ENCODE measurements around the gene GPC6. TPM values are rescaled to one million over a fixed set of nuclear protein-coding genes. Genes with fewer than 3 reads are reported as not detected.

GPC6 gene
- total RNA-seq, 1 donor from 2014 or later = 13.8 TPM

- Histone ChIP-seq H3K27me3 (no peaks in the 10 kb centered on the region), H3K4me3 (no peak overlapping the region)
- intact Hi-C loops (cut with DNase I) = no loop called here
Observed at GRCh38 chr13:93941444-93941843, 714.8 kb downstream of the GPC6 start.

DNA sequence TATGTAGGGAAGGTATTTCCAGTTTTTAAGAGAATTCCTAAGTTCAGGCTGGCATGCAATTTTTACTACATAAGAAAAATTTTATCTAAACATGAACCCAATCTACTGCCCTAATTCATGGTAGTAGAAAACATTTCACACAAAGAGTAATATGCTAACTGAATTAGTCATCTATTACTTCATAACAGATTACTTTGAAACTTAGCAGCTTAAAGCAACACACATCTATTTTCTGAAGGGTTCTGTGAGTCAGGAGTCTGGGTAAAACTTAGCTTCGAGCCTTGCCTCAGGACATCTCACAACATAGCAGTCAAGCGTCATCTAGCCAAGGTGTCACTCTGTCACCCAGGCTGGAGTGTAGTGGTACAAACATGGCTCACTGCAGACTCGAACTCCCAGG lies 715.4 kb downstream of the GPC6 start:
- no peaks in the 10 kb centered on the region for H3K36me3 ChIP-seq
- no peak overlapping the region for H3K4me3 ChIP-seq
- DNase-seq (ENCODE audit: extremely low spot score in 2 of 2) = no peak
- H3K9me3 ChIP-seq = no peaks in the 10 kb centered on the region
- H3K27me3 ChIP-seq = no peaks in the 10 kb centered on the region
- TF ChIP-seq POLR2AphosphoS5 (IDR thresholded peaks at IDR 0.05; ENCODE audit: insufficient read depth in 1 of 2, low read depth in 1 of 2) = no peak
- no peak for TF ChIP-seq CTCF (IDR thresholded peaks at IDR 0.05)
- TF ChIP-seq POLR2A (IDR thresholded peaks at IDR 0.05) = no peak
- no peak overlapping the region for H3K27ac ChIP-seq
- H3K4me1 ChIP-seq = no peaks in the 10 kb centered on the region
- intact Hi-C loops (cut with DNase I) = no loop called here

More at GRCh38 chr13:93941444-93941843, 714.8 kb downstream of the GPC6 start:
- no peak for DNase-seq (ENCODE audit: extremely low spot score in 2 of 2)
- no peaks in the 10 kb centered on the region for H3K4me1 ChIP-seq
- H3K36me3 ChIP-seq = no peaks in the 10 kb centered on the region
- H3K27ac ChIP-seq = no peak overlapping the region
- no peaks in the 10 kb centered on the region for H3K9me3 ChIP-seq
- TF ChIP-seq POLR2AphosphoS5 (IDR thresholded peaks at IDR 0.05; ENCODE audit: insufficient read depth in 1 of 2, low read depth in 1 of 2) (no peak), POLR2A (IDR thresholded peaks at IDR 0.05) (no peak), CTCF (IDR thresholded peaks at IDR 0.05) (no peak)

- Histone ChIP-seq H3K4me1 (no peaks in the 10 kb centered on the region), H3K9me3 (no peaks in the 10 kb centered on the region), H3K36me3 (no peaks in the 10 kb centered on the region), H3K4me3 (no peak overlapping the region), H3K27me3 (no peaks in the 10 kb centered on the region), H3K27ac (no peak overlapping the region)
- no peak for DNase-seq (ENCODE audit: extremely low spot score in 2 of 2)
- intact Hi-C loops (cut with DNase I) = no loop called here
- TF ChIP-seq CTCF (IDR thresholded peaks at IDR 0.05) (no peak), POLR2AphosphoS5 (IDR thresholded peaks at IDR 0.05; ENCODE audit: insufficient read depth in 1 of 2, low read depth in 1 of 2) (no peak), POLR2A (IDR thresholded peaks at IDR 0.05) (no peak)
Observed at GRCh38 chr13:93945621-93946020, 719.0 kb downstream of the GPC6 start.

DNA sequence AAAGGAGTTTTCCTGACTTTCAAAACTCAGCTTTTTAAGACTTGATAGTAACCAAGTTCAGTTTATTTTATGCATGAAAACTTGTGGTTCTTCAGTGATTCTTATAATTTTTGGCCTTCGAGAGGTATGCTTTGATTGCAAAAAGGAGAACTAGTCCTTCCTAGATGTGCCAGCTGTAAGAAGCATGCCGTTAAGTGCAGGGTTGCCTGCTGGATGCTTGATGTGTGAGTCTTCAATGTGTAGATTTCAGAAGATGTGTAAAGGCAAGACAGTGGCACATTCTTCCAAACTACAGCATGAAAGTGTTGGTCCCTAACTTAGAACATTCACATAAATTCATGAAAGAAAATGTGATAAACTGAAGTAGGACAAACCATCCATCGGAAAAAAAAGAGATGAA lies 720.4 kb downstream of the GPC6 start:
- Histone ChIP-seq H3K27me3 (no peaks in the 10 kb centered on the region), H3K9me3 (no peaks in the 10 kb centered on the region), H3K4me1 (no peaks in the 10 kb centered on the region), H3K36me3 (no peaks in the 10 kb centered on the region), H3K27ac (no peak overlapping the region), H3K4me3 (no peak overlapping the region)
- TF ChIP-seq POLR2AphosphoS5 (IDR thresholded peaks at IDR 0.05; ENCODE audit: insufficient read depth in 1 of 2, low read depth in 1 of 2) = no peak
- TF ChIP-seq CTCF (IDR thresholded peaks at IDR 0.05) = no peak
- TF ChIP-seq POLR2A (IDR thresholded peaks at IDR 0.05) = no peak
- DNase-seq (ENCODE audit: extremely low spot score in 2 of 2) = no peak
- intact Hi-C loops (cut with DNase I) = no loop called here

- DNase-seq (ENCODE audit: extremely low spot score in 2 of 2) = no peak
- TF ChIP-seq POLR2A (IDR thresholded peaks at IDR 0.05) (no peak), POLR2AphosphoS5 (IDR thresholded peaks at IDR 0.05; ENCODE audit: insufficient read depth in 1 of 2, low read depth in 1 of 2) (no peak), CTCF (IDR thresholded peaks at IDR 0.05) (no peak)
- H3K4me1 ChIP-seq = no peaks in the 10 kb centered on the region
- no peak overlapping the region for H3K4me3 ChIP-seq
- H3K36me3 ChIP-seq = no peaks in the 10 kb centered on the region
- no peak overlapping the region for H3K27ac ChIP-seq
- intact Hi-C loops (cut with DNase I) = no loop called here
- no peaks in the 10 kb centered on the region for H3K27me3 ChIP-seq
- H3K9me3 ChIP-seq = no peaks in the 10 kb centered on the region
Observed at GRCh38 chr13:93947651-93948050, 721.0 kb downstream of the GPC6 start.

All from vagina (tissue), 2 donors.